Activated naive CD4-positive, alpha-beta T cell treated with anti-CD3 and anti-CD28 coated beads, Interleukin-2, amount 50 U/mL, for 16 hours (primary cell): ENCODE measurements around the gene TMEM81.

Experiments used
- DNase-seq: peaks from one replicate; pipeline ENCODE4 v3.0.0-alpha.2; 2020

TMEM81 gene

GRCh38 chr1:205076245-205076761 is 8.0 kb downstream of the TMEM81 start:
- DNase-seq = no peak

- DNase-seq = no peak
Observed at GRCh38 chr1:205075642-205076155, 8.6 kb downstream of the TMEM81 start.

- no peak for DNase-seq
Observed at GRCh38 chr1:205074513-205074912, 9.7 kb downstream of the TMEM81 start.

GRCh38 chr1:205074084-205074483 is 10.2 kb downstream of the TMEM81 start:
- DNase-seq = no peak

GRCh38 chr1:205073511-205073910 is 10.7 kb downstream of the TMEM81 start:
- DNase-seq = no peak

GRCh38 chr1:205072881-205073280 is 11.4 kb downstream of the TMEM81 start:
- no peak for DNase-seq

GRCh38 chr1:205072286-205072685 is 12.0 kb downstream of the TMEM81 start:
- no peak for DNase-seq

GRCh38 chr1:205071801-205072200 is 12.5 kb downstream of the TMEM81 start:
- no peak for DNase-seq

- no peak for DNase-seq
Observed at GRCh38 chr1:205071028-205071409, 13.2 kb downstream of the TMEM81 start.

GRCh38 chr1:205069371-205070125 is 14.7 kb downstream of the TMEM81 start:
- DNase-seq = no peak

- DNase-seq = no peak
Observed at GRCh38 chr1:205068457-205069040, 15.7 kb downstream of the TMEM81 start.

GRCh38 chr1:205068001-205068400 is 16.3 kb downstream of the TMEM81 start:
- no peak for DNase-seq

- no peak for DNase-seq
Observed at GRCh38 chr1:205067031-205067430, 17.2 kb downstream of the TMEM81 start.

- DNase-seq = no peak
Observed at GRCh38 chr1:205066141-205066818, 18.0 kb downstream of the TMEM81 start.

GRCh38 chr1:205065666-205066065 is 18.6 kb downstream of the TMEM81 start:
- DNase-seq = no peak

GRCh38 chr1:205064741-205065316 is 19.4 kb downstream of the TMEM81 start:
- no peak for DNase-seq

GRCh38 chr1:205064301-205064700 is 20.0 kb downstream of the TMEM81 start:
- DNase-seq = no peak

GRCh38 chr1:205062895-205063294 is 21.4 kb downstream of the TMEM81 start:
- no peak for DNase-seq

GRCh38 chr1:205062319-205062718 is 21.9 kb downstream of the TMEM81 start:
- no peak for DNase-seq

GRCh38 chr1:205061665-205062069 is 22.6 kb downstream of the TMEM81 start:
- DNase-seq = peak; percentile 70

- DNase-seq = no peak
Observed at GRCh38 chr1:205061227-205061626, 23.0 kb downstream of the TMEM81 start.

GRCh38 chr1:205060746-205061145 is 23.5 kb downstream of the TMEM81 start:
- no peak for DNase-seq

- DNase-seq = no peak
Observed at GRCh38 chr1:205059660-205060059, 24.6 kb downstream of the TMEM81 start.
